ENCODE data around the gene DYNC1H1. TPM values are rescaled to one million over a fixed set of nuclear protein-coding genes. Genes with fewer than 3 reads are reported as not detected.

DYNC1H1 gene
- total and polyA plus RNA-seq, 2 of the 13 experiments (the other 11 are each of a cell fraction or from before 2014, with no cell fraction given): 74.4 to 239 TPM

DNA sequence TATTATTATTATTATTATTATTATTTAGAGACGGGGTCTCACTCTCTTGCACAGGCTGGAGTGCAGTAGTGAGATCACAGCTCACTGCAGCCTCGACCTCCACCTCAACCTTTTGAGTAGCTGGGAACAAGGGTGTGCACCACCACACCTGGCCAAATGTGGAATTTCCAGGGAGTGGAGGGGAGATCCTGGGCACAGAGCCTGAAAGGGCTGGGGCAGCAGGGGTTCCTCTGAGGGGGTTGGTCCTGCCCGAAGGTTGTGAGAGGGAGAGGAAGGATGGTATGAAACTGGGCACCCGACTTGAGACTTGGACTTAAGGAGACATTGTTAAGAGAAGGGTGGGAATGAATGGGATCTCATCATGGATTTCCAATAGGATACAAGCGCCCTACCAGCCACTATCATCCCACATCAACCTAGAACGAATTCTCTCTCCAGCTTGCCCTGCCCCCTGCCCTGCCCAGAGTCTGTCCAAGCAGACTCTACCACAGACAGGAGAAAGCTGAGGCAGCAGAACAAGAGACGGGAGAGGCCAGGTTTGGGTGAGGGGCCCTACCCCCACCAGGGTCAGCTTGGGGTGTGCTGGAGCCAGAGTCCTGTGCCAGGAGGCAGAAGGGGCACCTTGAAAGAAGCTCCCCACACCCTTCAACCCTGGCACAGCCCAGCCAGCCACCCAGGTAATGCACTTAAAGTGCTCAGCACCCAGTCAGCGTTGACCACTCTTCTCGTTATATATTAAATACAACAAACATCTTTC, 2.4 kb upstream of the DYNC1H1 start:
- H3K4me2 ChIP-seq (ENCODE audit: low read depth, low read length): peak overlapping the region; percentile 93
- no peaks in the 10 kb centered on the region for H3K36me3 ChIP-seq (replicated peaks in 1 of 2; ENCODE audit: control insufficient read depth in 1 of 2, insufficient read depth in 2 of 2, low read length in 2 of 2)
- DNase-seq (ENCODE audit: low spot score) (no peak), ATAC-seq (peak; percentile 6), FAIRE-seq (no peak)
- 15% methylated on average over 8 of the region's 9 CpGs for WGBS (ENCODE audit: low lambda C conversion rate)
- H3K4me1 ChIP-seq (ENCODE audit: insufficient read depth, low read length): peaks cover 72% of the 10 kb centered on the region
- peak overlapping the region; percentile 61 for H3K9ac ChIP-seq (ENCODE audit: insufficient read depth, low read depth, low read length)
- in situ Hi-C loops (cut with HindIII; ENCODE audit: extremely low pct_ligation_motif_present, low pct_unique_long_range_greater_than_20kb) (loop anchor here (5.0 kb wide), 2 partner anchors 135 to 355 kb away; partner anchors contain the start of gene ZNF839), intact Hi-C loops (cut with micrococcal nuclease; ENCODE audit: unreplicated experiment) (loop anchor here (1.0 to 5.0 kb wide), 4 partner anchors 10 to 360 kb away; partner anchors contain the start of gene HSP90AA1)
- H2AFZ ChIP-seq (ENCODE audit: low read length): peak overlapping the region; percentile 55
- CTCF ChIA-PET (ENCODE audit: low intra/inter-chr PET ratio, low total read pairs): interaction anchor here (2.1 to 3.0 kb wide), 3 partner anchors 10 to 255 kb away, joined by 6 to 14 read pairs (median 10); no protein-coding TSS in a partner anchor
- POLR2A ChIA-PET: interaction anchor here (1.0 to 1.6 kb wide), 2 partner anchors 10 to 13 kb away, joined by 3 to 10 read pairs; no protein-coding TSS in a partner anchor
- H3K79me2 ChIP-seq (ENCODE audit: insufficient read depth, low read length): peaks cover 25% of the 10 kb centered on the region
- no peaks in the 10 kb centered on the region for H3K9me3 ChIP-seq (ENCODE audit: low read length)
- peak overlapping the region; percentile 45 for H3K27ac ChIP-seq (ENCODE audit: extremely low read length, insufficient read depth, low read length)
- no TSS peak for BruUV-seq (replicated peaks)
- peak; percentile 41; the same call in 1 of the 2 replicates for TF ChIP-seq MAFF (IDR thresholded peaks at IDR 0.05; ENCODE audit: low read depth, low read length)
- 0 out of 2 replicates have a peak, but pooled peaks have one; percentile 20 for TF ChIP-seq HNRNPL (IDR thresholded peaks at IDR 0.05; ENCODE audit: low read depth, low read length)
- TF ChIP-seq, protein P1, sequence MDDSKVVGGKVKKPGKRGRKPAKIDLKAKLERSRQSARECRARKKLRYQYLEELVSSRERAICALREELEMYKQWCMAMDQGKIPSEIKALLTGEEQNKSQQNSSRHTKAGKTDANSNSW (CRISPR knock-in tag; IDR thresholded peaks at IDR 0.05; ENCODE audit: borderline replicate concordance): no peak
- TF ChIP-seq, protein P2, sequence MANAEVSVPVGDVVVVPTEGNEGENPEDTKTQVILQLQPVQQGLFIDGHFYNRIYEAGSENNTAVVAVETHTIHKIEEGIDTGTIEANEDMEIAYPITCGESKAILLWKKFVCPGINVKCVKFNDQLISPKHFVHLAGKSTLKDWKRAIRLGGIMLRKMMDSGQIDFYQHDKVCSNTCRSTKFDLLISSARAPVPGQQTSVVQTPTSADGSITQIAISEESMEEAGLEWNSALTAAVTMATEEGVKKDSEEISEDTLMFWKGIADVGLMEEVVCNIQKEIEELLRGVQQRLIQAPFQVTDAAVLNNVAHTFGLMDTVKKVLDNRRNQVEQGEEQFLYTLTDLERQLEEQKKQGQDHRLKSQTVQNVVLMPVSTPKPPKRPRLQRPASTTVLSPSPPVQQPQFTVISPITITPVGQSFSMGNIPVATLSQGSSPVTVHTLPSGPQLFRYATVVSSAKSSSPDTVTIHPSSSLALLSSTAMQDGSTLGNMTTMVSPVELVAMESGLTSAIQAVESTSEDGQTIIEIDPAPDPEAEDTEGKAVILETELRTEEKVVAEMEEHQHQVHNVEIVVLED (CRISPR knock-in tag; IDR thresholded peaks at IDR 0.05; ENCODE audit: borderline replicate concordance): 0 out of 2 replicates have a peak, but pooled peaks have one; percentile 18
- TF ChIP-seq ZBTB38 (CRISPR knock-in tag; IDR thresholded peaks at IDR 0.05): peak; percentile 24; the same call in 1 of the 2 replicates
- TF ChIP-seq CREM (IDR thresholded peaks at IDR 0.05): no peak
- no peak for TF ChIP-seq CREM (CRISPR knock-in tag; IDR thresholded peaks at IDR 0.05)
- TF ChIP-seq ZNF547 (CRISPR knock-in tag; IDR thresholded peaks at IDR 0.05): no peak
- peak; percentile 22 to 49; a peak in 2 of 4 replicates for TF ChIP-seq MAFK (conservative IDR thresholded peaks at IDR 0.05 in 1 of 2, IDR thresholded peaks at IDR 0.05 in 1 of 2; ENCODE audit: low read length in 2 of 2)
- TF ChIP-seq ZNF292 (CRISPR knock-in tag; IDR thresholded peaks at IDR 0.05; ENCODE audit: borderline replicate concordance, low read depth): no peak; the same call in 1 of the 2 replicates
- TF ChIP-seq ZSCAN12 (CRISPR knock-in tag; IDR thresholded peaks at IDR 0.05): no peak
- no peak for TF ChIP-seq ZNF644 (CRISPR knock-in tag; IDR thresholded peaks at IDR 0.05; ENCODE audit: low read depth)
- TF ChIP-seq ZBTB42 (CRISPR knock-in tag; IDR thresholded peaks at IDR 0.05): no peak
- no peak for TF ChIP-seq ZNF615 (CRISPR knock-in tag; IDR thresholded peaks at IDR 0.05; ENCODE audit: borderline replicate concordance)
- no peak for TF ChIP-seq RFX1 (IDR thresholded peaks at IDR 0.05)
- TF ChIP-seq HNF4G (IDR thresholded peaks at IDR 0.05; ENCODE audit: borderline replicate concordance, low read depth, low read length): no peak
- TF ChIP-seq HNF4G (CRISPR knock-in tag; IDR thresholded peaks at IDR 0.05; ENCODE audit: borderline replicate concordance, low read depth): no peak
- TF ChIP-seq, protein P3, sequence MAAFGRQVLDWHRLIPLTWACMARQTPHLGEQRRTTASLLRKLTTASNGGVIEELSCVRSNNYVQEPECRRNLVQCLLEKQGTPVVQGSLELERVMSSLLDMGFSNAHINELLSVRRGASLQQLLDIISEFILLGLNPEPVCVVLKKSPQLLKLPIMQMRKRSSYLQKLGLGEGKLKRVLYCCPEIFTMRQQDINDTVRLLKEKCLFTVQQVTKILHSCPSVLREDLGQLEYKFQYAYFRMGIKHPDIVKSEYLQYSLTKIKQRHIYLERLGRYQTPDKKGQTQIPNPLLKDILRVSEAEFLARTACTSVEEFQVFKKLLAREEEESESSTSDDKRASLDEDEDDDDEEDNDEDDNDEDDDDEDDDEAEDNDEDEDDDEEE (CRISPR knock-in tag; IDR thresholded peaks at IDR 0.05): peak; percentile 32; the same call in 1 of the 2 replicates
- peak; percentile 38; the same call in 1 of the 2 replicates for TF ChIP-seq MYC (CRISPR knock-in tag; IDR thresholded peaks at IDR 0.05; ENCODE audit: borderline replicate concordance)
- peaks cover 8% of the 10 kb centered on the region for H4K20me1 ChIP-seq (ENCODE audit: insufficient read depth, low read length)
- H3K4me3 ChIP-seq (replicated peaks in 1 of 3; ENCODE audit: insufficient read depth in 1 of 3, low read depth in 2 of 3, low read length in 3 of 3): peak overlapping the region; percentile 41 to 70 (median 57)
- peaks cover 0 to 3% of the 10 kb centered on the region in 2 experiments; a peak in 2 of 5 replicates for H3K27me3 ChIP-seq (ENCODE audit: control insufficient read depth in 1 of 2, insufficient read depth in 2 of 2, low read length in 2 of 2)
